Vagina (tissue), 2 donors: ENCODE measurements around the gene LAMC1. TPM values are rescaled to one million over a fixed set of nuclear protein-coding genes. Genes with fewer than 3 reads are reported as not detected.

Experiments
- DNase-seq, 2 donors: peaks; one replicate each; pipeline ENCODE4 v3.0.0-alpha.2; 2017; ENCODE audit errors: extremely low spot score in 2 of 2
- H3K27ac ChIP-seq: fragments of 200-600 bp; sonication (generic); one replicate; pipeline ENCODE4 v1.5.1; 2019
- H3K27me3 ChIP-seq: fragments of 200-600 bp; sonication (generic); one replicate; pipeline ENCODE4 v1.5.1; 2019
- H3K36me3 ChIP-seq, 2 donors: fragments of 200-600 bp; sonication (generic); one replicate each; pipeline ENCODE4 v1.5.1; 2017 to 2019
- H3K4me1 ChIP-seq: fragments of 200-600 bp; sonication (generic); one replicate; pipeline ENCODE4 v1.5.1; 2019
- H3K4me3 ChIP-seq, 2 donors: fragments of 200-600 bp; sonication (generic); 1 replicate in 1 of 2; 2 replicates in 1 of 2; pipeline ENCODE4 v1.5.1; 2016 to 2019
- H3K9me3 ChIP-seq: fragments of 200-600 bp; sonication (generic); one replicate; pipeline ENCODE4 v1.5.1; 2019
- CTCF ChIP-seq, 3 experiments: fragments of 450-650 bp in 2 of 3; fragments of 200-600 bp in 1 of 3; sonication (generic) in 1 of 3; IDR thresholded peaks; one replicate each; pipeline ENCODE4 v1.5.1; 2017 to 2019; ENCODE audit warnings: antibody characterized with exemption in 3 of 3, mild to moderate bottlenecking in 2 of 3, moderate library complexity in 2 of 3
- POLR2A ChIP-seq, 2 donors: fragments of 450-650 bp; IDR thresholded peaks; one replicate each; pipeline ENCODE4 v1.6.1; 2017; ENCODE audit warnings: antibody characterized with exemption in 2 of 2, mild to moderate bottlenecking in 2 of 2, moderate library complexity in 2 of 2
- POLR2AphosphoS5 ChIP-seq, 2 donors: sonication (generic); formaldehyde crosslinking; IDR thresholded peaks; one replicate each; pipeline ENCODE4 v1.9.0; 2017; ENCODE audit warnings: antibody characterized with exemption in 2 of 2, mild to moderate bottlenecking in 2 of 2, low read depth in 1 of 2; ENCODE audit not compliant: insufficient read depth in 1 of 2
- intact Hi-C: fragments of 100-400 bp; cut with DNase I; formaldehyde crosslinking; loops from one replicate; pipeline ENCODE4 v1.15.1; 2023
- total RNA-seq: library from RNA; depleted of rRNA; stranded (reverse); fragments of >200 nt; gene quantifications from one replicate; pipeline ENCODE4 v1.2.3, GENCODE V29; 2016

Gene LAMC1
- total RNA-seq, 1 donor from 2014 or later, result 217 TPM

GRCh38 chr1:183097438-183098051, 74.3 kb downstream of the LAMC1 start:
- intact Hi-C loops, result no loop called here
- TF ChIP-seq POLR2AphosphoS5 (IDR thresholded peaks at IDR 0.05; ENCODE audit: insufficient read depth in 1 of 2, low read depth in 1 of 2) (no peak), CTCF (IDR thresholded peaks at IDR 0.05) (no peak), POLR2A (IDR thresholded peaks at IDR 0.05) (no peak)
- H3K4me3 ChIP-seq, result peak overlapping the region in 1 of 2 donors; percentile 9
- H3K27ac ChIP-seq, result peak overlapping the region; percentile 37
- H3K27me3 ChIP-seq, result no peaks in the 10 kb centered on the region
- H3K9me3 ChIP-seq, result no peaks in the 10 kb centered on the region
- no peak for DNase-seq
- H3K4me1 ChIP-seq, result peaks cover 81% of the 10 kb centered on the region
- no peaks in the 10 kb centered on the region for H3K36me3 ChIP-seq

GRCh38 chr1:183098317-183098716, 75.1 kb downstream of the LAMC1 start:
- peaks cover 76% of the 10 kb centered on the region for H3K4me1 ChIP-seq
- intact Hi-C loops, result no loop called here

GRCh38 chr1:183100361-183100974, 77.2 kb downstream of the LAMC1 start:
- DNase-seq, result no peak
- Histone ChIP-seq H3K36me3 (peaks cover 0 to 17% of the 10 kb centered on the region in 2 donors), H3K27ac (no peak overlapping the region), H3K27me3 (no peaks in the 10 kb centered on the region), H3K9me3 (no peaks in the 10 kb centered on the region), H3K4me1 (peaks cover 68% of the 10 kb centered on the region), H3K4me3 (no peak overlapping the region)
- TF ChIP-seq POLR2A (IDR thresholded peaks at IDR 0.05) (no peak), CTCF (IDR thresholded peaks at IDR 0.05) (no peak), POLR2AphosphoS5 (IDR thresholded peaks at IDR 0.05; ENCODE audit: insufficient read depth in 1 of 2, low read depth in 1 of 2) (no peak)
- intact Hi-C loops, result no loop called here

More at GRCh38 chr1:183098317-183098716, 75.1 kb downstream of the LAMC1 start:
- peak overlapping the region; percentile 37 for H3K27ac ChIP-seq
- no peak for DNase-seq
- no peaks in the 10 kb centered on the region for H3K9me3 ChIP-seq
- H3K4me3 ChIP-seq, result no peak overlapping the region
- H3K36me3 ChIP-seq, result peaks cover 0 to under 1% of the 10 kb centered on the region in 2 donors
- TF ChIP-seq POLR2A (IDR thresholded peaks at IDR 0.05) (no peak), POLR2AphosphoS5 (IDR thresholded peaks at IDR 0.05; ENCODE audit: insufficient read depth in 1 of 2, low read depth in 1 of 2) (no peak), CTCF (IDR thresholded peaks at IDR 0.05) (no peak)
- no peaks in the 10 kb centered on the region for H3K27me3 ChIP-seq

GRCh38 chr1:183101081-183101480, 77.9 kb downstream of the LAMC1 start:
- Histone ChIP-seq H3K9me3 (no peaks in the 10 kb centered on the region), H3K27ac (no peak overlapping the region), H3K36me3 (peaks cover 0 to 17% of the 10 kb centered on the region in 2 donors), H3K4me3 (no peak overlapping the region), H3K27me3 (no peaks in the 10 kb centered on the region), H3K4me1 (peaks cover 71% of the 10 kb centered on the region)
- no peak for TF ChIP-seq CTCF (IDR thresholded peaks at IDR 0.05)
- no peak for TF ChIP-seq POLR2AphosphoS5 (IDR thresholded peaks at IDR 0.05; ENCODE audit: insufficient read depth in 1 of 2, low read depth in 1 of 2)
- no peak for TF ChIP-seq POLR2A (IDR thresholded peaks at IDR 0.05)
- intact Hi-C loops, result no loop called here
- no peak for DNase-seq

- DNase-seq, result no peak
- H3K27ac ChIP-seq, result no peak overlapping the region
Measured at GRCh38 chr1:183101841-183102276, 78.6 kb downstream of the LAMC1 start.

More at GRCh38 chr1:183101841-183102276, 78.6 kb downstream of the LAMC1 start:
- peaks cover 0 to 17% of the 10 kb centered on the region in 2 donors for H3K36me3 ChIP-seq
- peak overlapping the region in 1 of 2 donors; percentile 6 for H3K4me3 ChIP-seq
- no peaks in the 10 kb centered on the region for H3K9me3 ChIP-seq
- intact Hi-C loops, result no loop called here
- peaks cover 70% of the 10 kb centered on the region for H3K4me1 ChIP-seq
- no peak for TF ChIP-seq CTCF (IDR thresholded peaks at IDR 0.05)
- no peaks in the 10 kb centered on the region for H3K27me3 ChIP-seq
